K562 (cell line): ENCODE results near the gene ADAT1. TPM values are rescaled to one million over a fixed set of nuclear protein-coding genes. Genes with fewer than 3 reads are reported as not detected.

Source experiments
- BCL6 ChIP-seq: fragments of 250-450 bp; sonication (Bioruptor Pico); IDR thresholded peaks from 2 replicates; pipeline ENCODE4 v1.4.0; 2020
- CEBPB ChIP-seq: fragments of 450-650 bp; IDR thresholded peaks from 2 replicates; pipeline ENCODE4 v1.6.1; 2016; ENCODE audit warnings: missing genetic modification characterization, missing compliant biosample characterization
- CTBP1 ChIP-seq: fragments of 450-650 bp; IDR thresholded peaks from 2 replicates; pipeline ENCODE4 v1.6.1; 2016; ENCODE audit warnings: borderline replicate concordance
- CXXC5 ChIP-seq: fragments of 250-450 bp; sonication (Bioruptor Pico); IDR thresholded peaks from 2 replicates; pipeline ENCODE4 v1.8.0; 2022; ENCODE audit warnings: inconsistent platforms, mild to moderate bottlenecking, moderate library complexity
- DPF2 ChIP-seq: fragments of 450-650 bp; IDR thresholded peaks from 2 replicates; pipeline ENCODE4 v1.6.1; 2016
- EP400 ChIP-seq: fragments of 450-650 bp; IDR thresholded peaks from 2 replicates; pipeline ENCODE4 v1.6.1; 2017; ENCODE audit warnings: antibody characterized with exemption, mild to moderate bottlenecking, moderate library complexity
- FOXJ2 ChIP-seq: fragments of 200-800 bp; sonication (Bioruptor generic); IDR thresholded peaks from 2 replicates; pipeline ENCODE4 v1.6.1; 2016; ENCODE audit warnings: missing genetic modification characterization, missing compliant biosample characterization
- HBP1 ChIP-seq: fragments of 450-650 bp; formaldehyde crosslinking; IDR thresholded peaks from 2 replicates; pipeline ENCODE4 v1.4.0; 2022; ENCODE audit warnings: missing genetic modification characterization
- MAZ ChIP-seq, 2 experiments: fragments of 450-650 bp in 1 of 2; sonication (generic) in 1 of 2; formaldehyde crosslinking; IDR thresholded peaks in 1 of 2; conservative IDR thresholded peaks in 1 of 2; 2 replicates each; pipeline versions ENCODE4 v1.4.0 to v1.5.0; 2020; ENCODE audit warnings: mild to moderate bottlenecking in 1 of 2, missing genetic modification reagents in 1 of 2
- MNT ChIP-seq, 2 experiments: fragments of 450-650 bp; conservative IDR thresholded peaks; 2 replicates each; pipeline ENCODE4 v1.6.1; 2017; ENCODE audit warnings: mild to moderate bottlenecking in 2 of 2, moderate library complexity in 2 of 2
- NFRKB ChIP-seq: fragments of 450-650 bp; IDR thresholded peaks from 2 replicates; pipeline ENCODE4 v1.6.1; 2016; ENCODE audit warnings: low read depth
- PRMT5 ChIP-seq: sonication (generic); formaldehyde crosslinking; IDR thresholded peaks from 2 replicates; pipeline ENCODE4 v1.5.0; 2020; ENCODE audit warnings: missing genetic modification reagents
- RAD51 ChIP-seq: fragments of 450-650 bp; IDR thresholded peaks from 2 replicates; pipeline ENCODE4 v1.7.1; 2016; ENCODE audit warnings: low read depth, mild to moderate bottlenecking, borderline replicate concordance
- SMARCA4 ChIP-seq: fragments of 450-650 bp; IDR thresholded peaks from 2 replicates; pipeline ENCODE4 v1.6.1; 2016
- SP2 ChIP-seq: IDR thresholded peaks from 2 replicates; pipeline ENCODE4 v1.6.1; 2011; ENCODE audit warnings: mild to moderate bottlenecking, low read depth, low read length, moderate library complexity; ENCODE audit not compliant: poor library complexity, severe bottlenecking; ENCODE audit errors: extremely low read depth
- TRIM24 ChIP-seq, 2 experiments: fragments of 450-650 bp; IDR thresholded peaks; 2 replicates each; pipeline ENCODE4 v1.6.1; 2016
- ZBTB12 ChIP-seq: fragments of 250-450 bp; sonication (Bioruptor Pico); IDR thresholded peaks from 2 replicates; pipeline ENCODE4 v1.4.0; 2020
- ZNF324 ChIP-seq: fragments of 250-450 bp; sonication (Bioruptor Pico); IDR thresholded peaks from 2 replicates; pipeline ENCODE4 v1.4.0; 2020; ENCODE audit warnings: mild to moderate bottlenecking
- ZNF41 ChIP-seq: fragments of 250-450 bp; sonication (Bioruptor Pico); conservative IDR thresholded peaks from 2 replicates; pipeline ENCODE4 v1.4.0; 2020; ENCODE audit warnings: mild to moderate bottlenecking
- ZNF436 ChIP-seq: fragments of 250-450, 450-650 bp; sonication (Bioruptor Pico); formaldehyde crosslinking; IDR thresholded peaks from 2 replicates; pipeline ENCODE4 v1.7.0; 2020; ENCODE audit warnings: mild to moderate bottlenecking
- ZNF583 ChIP-seq: fragments of 250-450 bp; sonication (Bioruptor Pico); IDR thresholded peaks from 2 replicates; pipeline ENCODE4 v1.4.0; 2020
- ZNF584 ChIP-seq: fragments of 200-800 bp; sonication (Bioruptor generic); IDR thresholded peaks from 2 replicates; pipeline ENCODE4 v1.6.1; 2016; ENCODE audit warnings: low read depth, mild to moderate bottlenecking, missing genetic modification characterization, missing compliant biosample characterization
- polyA plus RNA-seq, 8 experiments: library from polyadenylated mRNA; depleted of rRNA in 4 of 8; stranded (reverse) in 5 of 8; unstranded in 3 of 8; fragments of >200 nt; fragmentation: Nextera tagmentation in 2 of 8; fragmentation: Illumina TruSeq in 1 of 8; extraction: Ambion mirVana in 2 of 8; extraction: Trizol in 1 of 8; gene quantifications; 2 replicates each; pipeline versions ENCODE4 v1.2.1 to v1.2.3, GENCODE V29; 2011 to 2014; ENCODE audit warnings: inconsistent platforms in 1 of 8, missing spikeins in 1 of 8
- total RNA-seq, 7 experiments: library from RNA; depleted of rRNA in 6 of 7; stranded (reverse); fragments of >200 nt in 6 of 7; fragmentation: Illumina TruSeq in 2 of 7; extraction: Trizol in 2 of 7; gene quantifications; 2 replicates each; pipeline versions ENCODE4 v1.2.1 to v1.2.3, GENCODE V29; 2011 to 2021; ENCODE audit warnings: low replicate concordance in 1 of 7
- TF ChIP-seq, protein P1 (sequence below): fragments of 450-650 bp; formaldehyde crosslinking; IDR thresholded peaks from 2 replicates; pipeline ENCODE4 v1.4.0; 2022; ENCODE audit warnings: mild to moderate bottlenecking, moderate library complexity

Gene ADAT1
- total and polyA plus RNA-seq, 9 of the 15 experiments (the other 6 are each of a cell fraction or from before 2014, with no cell fraction given), result 16.0 to 36.7 (median 28.2) TPM

- peak; percentile 39; the same call in 1 of the 2 replicates for TF ChIP-seq EP400
- 0 out of 4 replicates have a peak, but pooled peaks of 1 of the 2 experiments have one; percentile 17 for TF ChIP-seq MAZ (CRISPR knock-in tag; conservative IDR thresholded peaks at IDR 0.05 in 1 of 2, IDR thresholded peaks at IDR 0.05 in 1 of 2)
- TF ChIP-seq FOXJ2, result 0 out of 2 replicates have a peak, but pooled peaks have one; percentile 24
- TF ChIP-seq ZNF583 (CRISPR knock-in tag), result 0 out of 2 replicates have a peak, but pooled peaks have one; percentile 36
- TF ChIP-seq NFRKB, result peak; percentile 50; the same call in 1 of the 2 replicates
- TF ChIP-seq MNT (conservative IDR thresholded peaks at IDR 0.05), result 0 out of 4 replicates have a peak, but pooled peaks of 1 of the 2 experiments have one; percentile 25
- peak; percentile 71 for TF ChIP-seq DPF2
- TF ChIP-seq TRIM24 (IDR thresholded peaks at IDR 0.05), result 0 out of 4 replicates have a peak, but pooled peaks of 1 of the 2 experiments have one; percentile 8
- peak; percentile 58; the same call in 1 of the 2 replicates for TF ChIP-seq ZNF41 (CRISPR knock-in tag)
- no peak for TF ChIP-seq RAD51
- TF ChIP-seq HBP1 (CRISPR knock-in tag), result 0 out of 2 replicates have a peak, but pooled peaks have one; percentile 51
- 0 out of 2 replicates have a peak, but pooled peaks have one; percentile 19 for TF ChIP-seq CEBPB
- TF ChIP-seq BCL6 (CRISPR knock-in tag), result no peak
- no peak for TF ChIP-seq ZNF436 (CRISPR knock-in tag)
- TF ChIP-seq PRMT5 (CRISPR knock-in tag), result no peak
- TF ChIP-seq CTBP1, result 0 out of 2 replicates have a peak, but pooled peaks have one; percentile 39
- TF ChIP-seq, protein P1, sequence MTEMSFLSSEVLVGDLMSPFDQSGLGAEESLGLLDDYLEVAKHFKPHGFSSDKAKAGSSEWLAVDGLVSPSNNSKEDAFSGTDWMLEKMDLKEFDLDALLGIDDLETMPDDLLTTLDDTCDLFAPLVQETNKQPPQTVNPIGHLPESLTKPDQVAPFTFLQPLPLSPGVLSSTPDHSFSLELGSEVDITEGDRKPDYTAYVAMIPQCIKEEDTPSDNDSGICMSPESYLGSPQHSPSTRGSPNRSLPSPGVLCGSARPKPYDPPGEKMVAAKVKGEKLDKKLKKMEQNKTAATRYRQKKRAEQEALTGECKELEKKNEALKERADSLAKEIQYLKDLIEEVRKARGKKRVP (CRISPR knock-in tag), result peak; percentile 37; the same call in 1 of the 2 replicates
- TF ChIP-seq ZBTB12 (CRISPR knock-in tag), result 0 out of 2 replicates have a peak, but pooled peaks have one; percentile 19
- TF ChIP-seq ZNF324 (CRISPR knock-in tag), result peak; percentile 56; the same call in 1 of the 2 replicates
- peak; percentile 59; the same call in 1 of the 2 replicates for TF ChIP-seq ZNF584
- TF ChIP-seq CXXC5 (CRISPR knock-in tag), result peak; percentile 28
- TF ChIP-seq SP2, result no peak
- TF ChIP-seq SMARCA4, result peak; percentile 52; the same call in 1 of the 2 replicates
Observed at GRCh38 chr16:75590920-75591843, 31.9 kb downstream of the ADAT1 start (continued).
